Measurements from ENCODE around the gene MT1A.
A peak's percentile ranks its signal among the peaks of the same experiment; 100 is the strongest.

Gene MT1A

DNA sequence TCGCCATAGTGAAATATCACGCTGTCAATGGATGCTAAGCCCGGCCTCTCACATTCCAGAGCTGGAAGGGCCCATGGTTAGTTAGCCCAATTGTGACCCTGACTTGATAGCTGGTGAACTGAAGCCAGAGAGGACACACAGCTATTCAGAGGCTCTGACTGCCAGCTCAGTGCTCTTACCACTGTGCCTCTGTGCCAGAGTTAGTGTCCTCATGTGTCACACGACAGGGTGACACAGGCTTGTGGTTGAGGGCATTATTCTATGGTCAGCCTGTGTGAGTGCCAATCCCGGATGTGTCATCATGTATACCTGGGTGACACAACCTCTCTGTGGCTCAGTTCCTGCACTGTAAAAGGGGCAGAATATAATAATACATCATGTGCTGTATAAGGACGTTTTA lies 41.4 kb downstream of the MT1A start:
- no peak for DNase-seq (ENCODE audit: low spot score)

DNA sequence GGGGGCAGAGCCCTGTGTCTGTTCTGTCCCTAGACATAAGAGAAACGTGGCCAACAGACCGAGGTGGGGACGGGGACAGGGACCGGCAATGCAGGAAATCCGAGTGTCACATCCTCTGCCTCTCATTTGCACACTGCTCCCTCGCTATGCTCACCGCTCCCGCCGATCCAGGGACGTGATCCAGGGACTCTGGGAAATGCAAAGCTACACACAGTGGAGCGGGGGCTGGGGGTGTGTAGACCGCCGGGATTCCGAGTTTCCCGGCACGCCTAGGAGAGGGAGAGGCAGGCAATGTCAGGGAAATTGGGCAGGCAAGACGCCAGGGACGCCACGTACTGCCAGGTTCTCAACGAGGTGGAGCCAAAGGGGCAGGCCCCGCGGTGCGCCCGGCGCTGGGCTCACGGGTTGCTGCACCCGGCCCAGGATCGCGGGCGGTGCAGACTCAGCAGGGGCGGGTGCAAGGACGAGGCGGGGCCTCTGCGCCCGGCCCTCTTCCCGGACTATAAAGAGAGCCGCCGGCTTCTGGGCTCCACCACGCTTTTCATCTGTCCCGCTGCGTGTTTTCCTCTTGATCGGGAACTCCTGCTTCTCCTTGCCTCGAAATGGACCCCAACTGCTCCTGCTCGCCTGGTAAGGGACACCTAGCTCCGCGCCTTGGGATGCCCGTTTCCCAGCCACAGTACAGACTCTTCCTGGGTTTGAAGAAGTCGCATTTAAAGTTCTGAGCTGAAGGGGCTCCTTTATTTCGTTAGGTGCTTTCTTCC lies 43.7 kb downstream of the MT1A start, which contains the start of gene MT1X:
MT1X (plus strand) TSS at position 532 of the 764 bp plus-strand sequence; CDS start at position 603, 71 bp downstream.
- DNase-seq (ENCODE audit: low spot score) = peak; percentile 81

DNA sequence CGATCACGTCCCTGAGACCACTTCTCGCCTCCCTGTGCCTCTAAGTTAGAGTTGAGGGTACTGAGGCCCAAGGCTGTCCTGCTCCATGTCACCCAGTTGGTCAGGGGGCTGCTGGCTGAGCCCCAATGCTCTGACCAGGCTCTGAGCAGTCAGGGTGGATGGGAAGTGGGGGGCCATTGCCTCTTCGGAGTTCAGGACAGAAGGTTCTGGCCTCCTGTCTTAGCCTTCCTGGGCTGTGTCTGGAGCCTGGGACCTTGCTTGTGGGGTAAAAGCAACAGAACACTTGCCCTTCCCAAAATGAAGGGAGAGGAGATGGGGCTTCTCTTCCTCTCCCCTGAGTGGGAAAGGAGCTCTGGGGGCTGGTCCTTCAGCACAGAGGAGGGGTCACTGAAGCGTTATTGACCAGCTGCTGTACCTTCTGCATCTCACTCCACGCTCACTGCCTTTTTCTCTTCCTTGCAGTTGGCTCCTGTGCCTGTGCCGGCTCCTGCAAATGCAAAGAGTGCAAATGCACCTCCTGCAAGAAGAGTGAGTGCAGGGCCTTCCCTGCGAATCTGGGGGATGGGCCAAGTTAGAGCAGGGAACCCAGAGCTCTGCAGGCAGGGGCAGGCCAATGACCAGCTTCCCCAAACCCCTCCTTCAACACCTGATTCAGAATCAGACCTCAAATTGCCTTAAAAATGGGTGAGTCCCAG lies 44.4 kb downstream of the MT1A start:
- DNase-seq (ENCODE audit: low spot score) = no peak

DNA sequence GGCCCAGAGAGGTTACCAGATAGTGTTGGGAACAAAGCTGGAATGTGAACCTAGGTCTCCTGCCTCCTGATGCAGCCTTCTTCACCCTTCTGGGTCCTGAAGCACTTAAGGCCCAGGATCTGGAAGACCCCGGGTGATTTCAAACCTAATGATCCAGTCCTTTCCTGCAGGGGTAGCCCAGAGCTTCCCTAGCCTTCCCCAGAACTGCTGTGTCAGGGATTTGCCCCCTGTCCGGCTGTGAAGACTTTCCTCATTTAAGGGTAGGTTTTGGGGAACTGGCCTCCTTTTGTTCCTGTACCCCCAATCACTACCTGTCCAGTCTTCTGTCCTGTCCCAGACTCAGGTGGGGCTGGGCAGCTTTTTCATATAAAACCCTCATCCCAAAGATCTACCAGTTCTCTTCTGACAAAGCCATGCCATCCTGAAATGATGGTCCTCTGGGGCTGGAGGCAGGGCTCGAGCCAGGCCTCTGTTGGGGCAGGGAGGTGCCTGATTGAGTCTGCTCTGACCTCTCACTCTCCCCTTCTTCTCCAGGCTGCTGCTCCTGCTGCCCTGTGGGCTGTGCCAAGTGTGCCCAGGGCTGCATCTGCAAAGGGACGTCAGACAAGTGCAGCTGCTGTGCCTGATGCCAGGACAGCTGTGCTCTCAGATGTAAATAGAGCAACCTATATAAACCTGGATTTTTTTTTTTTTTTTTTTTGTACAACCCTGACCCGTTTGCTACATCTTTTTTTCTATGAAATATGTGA lies 45.1 kb downstream of the MT1A start:
- no peak for DNase-seq (ENCODE audit: low spot score)

DNA sequence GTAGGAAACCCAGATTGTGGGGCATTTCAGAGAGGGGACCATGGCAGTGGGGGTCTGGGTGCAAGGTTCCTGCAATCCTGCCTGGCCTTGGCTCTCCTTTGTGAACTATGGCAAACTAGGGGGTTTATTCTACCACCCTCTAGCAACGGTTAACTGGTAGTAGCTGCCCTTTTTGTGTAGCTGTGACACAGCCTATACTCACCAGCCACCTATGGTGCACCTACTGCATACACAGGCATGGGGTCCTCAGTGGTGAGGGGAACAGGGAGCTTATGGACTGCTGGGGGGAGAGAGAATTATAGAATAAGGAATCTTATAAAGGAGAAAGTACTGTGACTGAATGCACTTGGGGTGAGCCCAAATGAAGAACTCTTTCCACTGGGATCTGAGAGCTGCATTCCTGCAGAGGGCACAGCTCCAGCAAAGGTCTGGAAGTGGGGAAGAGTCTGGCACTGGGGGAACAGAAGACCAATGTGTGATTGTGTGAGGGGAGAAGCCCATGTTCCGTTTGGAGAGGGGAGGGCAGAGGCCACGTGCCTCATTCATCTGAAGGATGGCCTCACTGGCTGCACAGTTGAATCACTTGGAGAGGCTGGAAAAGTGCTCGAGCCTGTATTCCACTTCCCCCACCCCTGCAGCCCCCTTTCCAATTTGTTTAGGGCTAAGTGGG lies 45.9 kb downstream of the MT1A start:
- no peak for DNase-seq (ENCODE audit: low spot score)

DNA sequence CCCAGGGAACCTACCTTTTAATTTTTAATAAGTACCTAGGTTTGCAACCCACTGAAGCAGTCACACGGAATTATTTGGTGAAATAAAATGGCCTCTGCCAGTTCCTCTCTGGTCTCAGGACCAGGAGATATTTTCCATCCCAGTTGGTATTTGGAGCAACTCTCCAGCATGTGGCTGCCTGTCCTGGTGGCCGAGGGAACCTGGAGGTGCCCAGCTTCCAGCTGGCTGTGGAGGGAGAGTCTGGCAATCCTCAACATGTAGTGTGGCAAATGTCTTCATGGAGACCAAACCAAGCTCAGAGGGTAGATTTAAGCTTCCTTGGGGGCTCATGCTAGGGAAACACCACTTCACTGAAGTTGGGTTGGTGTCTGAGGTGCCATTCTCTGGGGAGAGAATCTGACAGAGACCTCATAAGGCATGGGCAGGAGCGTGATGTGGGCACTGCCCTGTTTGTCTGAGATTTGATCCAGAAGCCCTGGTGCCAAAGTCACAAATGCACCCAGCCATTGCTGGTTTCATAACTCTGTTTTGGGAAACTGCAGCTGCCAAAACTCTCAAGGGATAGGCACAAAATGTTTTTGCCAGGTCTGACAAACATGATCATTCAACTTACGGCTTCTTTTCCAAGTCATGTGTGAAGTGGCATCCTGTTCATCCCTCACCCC lies 46.6 kb downstream of the MT1A start:
- DNase-seq (ENCODE audit: low spot score) = no peak

DNA sequence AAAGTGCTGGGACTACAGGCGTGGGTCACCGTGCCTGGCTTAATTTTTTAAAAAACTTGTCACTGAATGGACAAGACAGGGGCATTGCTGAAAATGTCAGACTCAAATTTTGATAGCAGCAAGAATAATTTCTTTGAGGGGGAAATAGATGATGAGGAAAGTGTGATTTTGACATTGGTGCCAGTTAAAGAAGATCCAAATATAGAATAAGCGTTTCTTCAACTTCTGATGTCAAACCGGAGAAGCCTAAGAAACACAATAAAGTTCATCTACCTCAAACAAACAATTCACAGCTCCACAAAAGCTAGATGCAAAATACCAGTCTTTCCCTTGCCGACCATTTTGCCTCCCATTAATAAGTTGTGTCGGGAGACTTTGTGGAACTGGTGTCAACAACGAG lies 48.3 kb downstream of the MT1A start:
- DNase-seq (ENCODE audit: low spot score) = no peak

DNA sequence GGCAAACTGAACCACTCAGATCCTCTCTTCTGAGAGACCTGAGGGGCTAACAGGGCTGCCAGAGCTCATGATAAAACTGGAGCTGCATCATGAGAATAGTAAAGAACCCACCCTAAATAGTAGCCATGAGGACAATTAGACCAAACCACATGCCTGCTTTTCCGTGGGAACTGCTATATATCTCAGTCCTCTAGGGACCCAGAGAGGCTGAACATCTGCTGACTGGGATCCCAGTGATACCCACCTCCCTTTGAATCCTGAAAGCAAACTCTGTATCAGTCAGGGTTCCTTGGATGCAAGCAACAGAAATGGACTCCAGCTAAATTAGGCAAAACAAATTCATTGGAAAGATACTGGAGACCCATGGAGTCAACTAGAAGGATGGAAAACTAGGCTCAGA lies 50.3 kb downstream of the MT1A start:
- no peak for DNase-seq (ENCODE audit: low spot score)

DNA sequence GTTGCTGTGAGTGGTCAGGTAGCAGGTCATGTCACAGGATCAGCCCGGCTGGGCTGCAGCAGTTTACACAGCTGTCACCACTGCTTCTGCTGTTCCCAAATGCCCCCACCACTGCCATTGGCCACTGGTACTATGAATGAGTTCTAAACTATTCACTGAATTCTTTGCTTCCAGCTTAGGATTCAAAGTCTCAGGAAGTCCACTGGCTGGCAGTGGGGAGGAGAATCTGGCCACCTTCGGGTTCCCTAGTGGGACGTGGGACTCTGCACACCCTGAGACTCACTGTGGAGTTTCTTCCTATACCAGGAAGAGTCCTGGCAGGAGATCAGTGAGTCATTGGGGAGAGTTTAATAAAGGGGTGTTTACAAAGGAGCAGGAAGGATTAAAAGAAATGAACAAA lies 50.7 kb downstream of the MT1A start:
- DNase-seq (ENCODE audit: low spot score) = no peak
